GM19099 (cell line): ENCODE data around the gene HNRNPC.

Experiments used
- POLR2A ChIP-seq: IDR thresholded peaks from 3 replicates; pipeline ENCODE4 v1.6.1; 2011; ENCODE audit warnings: low read depth; ENCODE audit not compliant: insufficient read length; ENCODE audit errors: extremely low read depth

HNRNPC gene

DNA sequence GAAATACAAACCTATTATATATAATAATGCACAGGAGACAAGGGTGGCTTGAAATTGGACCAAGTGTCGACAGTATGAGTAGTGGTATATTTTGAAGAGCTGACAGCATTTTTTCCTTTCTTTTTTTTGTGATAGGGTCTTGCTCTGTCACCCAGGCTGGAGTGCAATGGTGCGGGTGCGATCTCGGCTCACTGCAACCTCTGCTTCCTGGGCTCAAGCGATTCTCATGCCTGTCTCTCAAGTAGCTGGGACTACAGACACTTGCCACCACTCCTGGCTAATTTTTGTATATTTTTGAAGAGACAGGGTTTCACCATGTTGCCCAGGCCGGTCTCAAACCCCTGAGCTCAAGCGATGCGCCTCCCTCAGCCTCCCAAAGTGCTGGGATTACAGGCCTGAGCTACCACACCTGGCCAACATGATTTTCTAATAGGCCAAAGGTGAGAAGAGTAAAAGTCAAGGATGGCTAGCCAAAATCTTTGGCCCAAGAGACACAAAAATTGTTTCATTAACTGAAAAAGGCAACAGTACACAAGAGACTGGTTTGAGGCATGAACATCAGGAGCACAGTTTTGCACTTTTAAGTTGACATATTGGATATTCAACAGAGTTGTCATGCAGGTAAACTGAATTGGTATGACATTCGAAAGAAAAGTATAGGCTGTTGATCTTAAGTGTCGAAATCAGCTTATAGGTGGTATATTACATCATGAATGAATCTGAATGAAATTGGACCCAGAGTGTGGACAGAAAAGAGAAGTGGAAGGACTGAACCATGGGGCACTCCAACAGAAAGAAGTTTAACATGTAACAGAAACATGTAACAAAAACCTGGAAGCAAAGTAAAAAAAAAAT is 12.5 kb downstream of the HNRNPC start:
- no peak for TF ChIP-seq POLR2A

DNA sequence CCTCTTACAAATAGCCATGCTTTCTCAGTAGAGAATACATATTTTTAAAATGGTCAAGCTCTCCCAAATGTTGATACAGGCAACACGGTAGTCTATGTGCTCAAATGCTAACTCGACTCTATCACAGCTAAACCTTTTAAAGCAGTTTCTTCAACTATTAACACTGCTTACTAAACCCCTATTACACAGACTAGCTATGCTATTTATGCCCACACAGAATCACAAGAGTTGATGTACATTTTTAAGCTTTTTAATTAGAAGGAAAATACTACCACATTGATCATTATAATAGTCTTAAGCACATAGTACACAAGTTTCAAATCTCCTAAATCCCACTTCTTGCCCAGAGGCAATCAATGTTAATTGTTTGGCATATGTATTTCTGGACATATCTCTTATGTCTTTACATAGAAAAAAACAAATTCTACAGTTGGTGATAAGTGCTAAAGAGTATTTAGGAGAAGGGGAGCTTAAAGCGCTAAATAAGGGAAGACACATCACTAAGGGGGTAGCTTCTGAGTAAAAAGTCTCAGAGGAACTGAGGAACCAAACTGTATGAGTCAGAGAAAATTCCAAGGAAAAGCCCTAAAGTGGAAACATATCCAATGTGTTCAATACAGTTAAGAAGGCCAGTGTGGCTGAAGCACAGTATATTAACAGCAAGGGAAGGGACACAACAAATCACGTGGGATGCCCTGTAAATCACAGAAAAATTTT is 13.7 kb downstream of the HNRNPC start:
- TF ChIP-seq POLR2A = no peak

DNA sequence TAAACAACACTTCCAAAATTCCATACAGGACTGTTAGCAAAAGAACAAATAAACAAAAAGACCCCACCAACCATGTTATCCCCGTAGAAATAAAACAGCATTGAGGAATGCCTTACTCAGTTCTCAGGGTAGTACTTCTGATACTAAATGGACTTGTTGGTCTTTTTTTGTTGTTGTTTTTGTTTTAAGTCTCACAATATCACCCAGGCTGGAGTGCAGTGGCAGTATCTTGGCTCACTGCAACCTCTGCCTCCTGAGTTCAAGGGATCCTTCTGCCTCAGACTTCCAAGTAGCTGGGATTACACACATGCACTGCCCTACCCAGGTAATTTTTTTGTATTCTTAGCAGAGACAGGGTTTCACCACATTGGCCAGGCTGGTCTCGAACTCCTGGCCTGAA is 17.1 kb downstream of the HNRNPC start:
- TF ChIP-seq POLR2A = no peak

DNA sequence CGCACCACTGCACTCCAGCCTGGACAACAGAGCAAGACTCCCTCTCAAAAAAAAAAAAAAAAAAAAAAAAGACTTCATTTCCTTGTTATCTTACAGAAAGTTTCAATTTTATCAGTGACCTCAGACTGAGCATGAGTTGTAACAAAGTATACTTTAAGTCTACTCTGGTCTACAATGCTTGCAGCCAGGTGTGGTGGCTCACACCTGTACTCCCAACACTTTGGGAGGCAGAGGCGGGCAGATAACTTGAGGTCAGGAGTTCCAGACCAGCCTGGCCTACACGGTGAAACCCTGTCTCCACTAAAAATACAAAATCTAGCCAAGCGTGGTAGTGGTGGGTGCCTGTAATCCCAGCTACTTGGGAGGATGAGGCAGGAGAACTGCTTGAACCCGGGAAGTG is 18.0 kb downstream of the HNRNPC start:
- no peak for TF ChIP-seq POLR2A

DNA sequence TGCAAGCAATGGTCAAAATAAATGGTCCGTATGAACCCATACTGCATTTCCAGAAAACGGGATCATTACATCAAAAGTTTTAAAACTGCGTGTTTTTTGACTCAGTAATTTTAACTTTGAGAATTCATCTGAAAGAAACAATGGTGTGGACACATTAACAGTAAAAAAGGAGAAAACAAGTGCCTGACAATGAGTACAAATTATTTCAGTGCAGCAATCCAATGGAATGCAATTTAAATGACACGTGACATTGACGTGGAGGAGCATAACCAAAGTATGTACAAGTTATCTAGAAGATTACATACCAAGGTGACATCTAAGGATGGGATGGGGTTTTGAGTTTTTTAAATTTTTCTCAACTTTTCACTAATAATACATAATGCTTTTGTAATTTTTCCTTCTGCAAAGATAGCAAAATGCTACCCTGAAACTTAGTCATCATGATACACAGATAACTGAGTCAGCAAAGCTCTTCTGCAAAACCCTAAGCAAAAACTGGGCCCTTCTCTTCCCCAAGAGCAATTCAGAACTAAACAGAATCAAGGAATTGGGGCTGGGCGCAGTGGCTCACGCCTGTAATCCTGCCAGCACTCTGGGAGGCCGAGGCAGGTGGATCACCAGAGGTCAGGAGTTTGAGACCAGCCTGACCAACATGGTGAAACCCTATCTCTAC is 20.4 kb downstream of the HNRNPC start:
- no peak for TF ChIP-seq POLR2A

DNA sequence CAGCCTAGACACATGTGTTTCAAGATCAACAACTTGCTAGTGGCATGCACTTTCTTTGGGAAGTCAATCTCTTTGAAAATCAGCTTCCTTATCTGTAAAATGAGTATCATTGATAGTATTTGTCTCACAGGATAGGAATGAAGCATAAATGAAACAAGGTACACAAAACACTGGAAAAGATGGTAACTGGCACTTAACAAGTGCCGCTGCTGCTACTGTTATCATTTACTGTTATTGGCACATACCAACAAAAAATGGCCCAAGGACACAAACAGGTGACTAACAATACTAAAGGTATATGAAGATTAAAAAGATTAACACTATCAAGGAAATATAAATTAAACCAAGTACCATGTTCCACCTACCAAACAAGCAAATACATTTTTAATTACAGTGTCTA is 20.9 kb downstream of the HNRNPC start:
- no peak for TF ChIP-seq POLR2A

DNA sequence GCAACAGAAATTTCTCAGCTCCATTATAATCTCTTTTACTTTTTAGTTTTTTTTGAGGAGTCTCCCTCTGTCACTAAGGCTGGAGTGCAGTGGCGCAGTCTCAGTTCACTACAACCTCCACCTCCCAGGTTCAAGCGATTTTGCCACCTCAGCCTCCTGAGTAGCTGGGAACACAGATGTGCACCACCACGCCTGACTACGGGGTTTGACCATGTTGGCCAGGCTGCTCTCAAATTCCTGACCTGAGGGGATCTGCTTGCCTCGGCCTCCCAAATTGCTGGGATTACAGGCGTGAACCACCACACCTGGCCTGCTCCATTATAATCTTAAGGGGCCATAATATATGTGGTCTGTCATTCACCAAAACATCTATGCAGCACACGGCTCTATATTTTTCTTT is 23.4 kb downstream of the HNRNPC start:
- TF ChIP-seq POLR2A = no peak

DNA sequence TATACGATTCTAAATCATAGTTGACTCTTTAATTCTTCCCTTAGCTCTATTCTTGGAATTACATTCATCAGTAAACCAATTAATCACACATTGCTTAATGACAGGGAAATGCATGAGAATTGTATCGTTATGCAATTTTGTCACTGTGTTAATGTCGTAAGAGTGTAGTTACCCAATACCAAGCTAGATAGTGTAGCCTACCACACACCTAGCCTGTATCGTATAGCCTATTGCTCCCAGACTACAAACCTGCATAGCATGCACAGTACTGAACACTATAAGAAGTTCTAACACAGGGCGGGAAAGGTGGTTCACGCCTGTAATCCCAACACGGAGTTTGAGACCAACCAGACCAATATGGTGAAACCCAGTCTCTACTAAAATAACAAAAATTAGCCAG is 24.7 kb downstream of the HNRNPC start:
- TF ChIP-seq POLR2A = peak; percentile 19

DNA sequence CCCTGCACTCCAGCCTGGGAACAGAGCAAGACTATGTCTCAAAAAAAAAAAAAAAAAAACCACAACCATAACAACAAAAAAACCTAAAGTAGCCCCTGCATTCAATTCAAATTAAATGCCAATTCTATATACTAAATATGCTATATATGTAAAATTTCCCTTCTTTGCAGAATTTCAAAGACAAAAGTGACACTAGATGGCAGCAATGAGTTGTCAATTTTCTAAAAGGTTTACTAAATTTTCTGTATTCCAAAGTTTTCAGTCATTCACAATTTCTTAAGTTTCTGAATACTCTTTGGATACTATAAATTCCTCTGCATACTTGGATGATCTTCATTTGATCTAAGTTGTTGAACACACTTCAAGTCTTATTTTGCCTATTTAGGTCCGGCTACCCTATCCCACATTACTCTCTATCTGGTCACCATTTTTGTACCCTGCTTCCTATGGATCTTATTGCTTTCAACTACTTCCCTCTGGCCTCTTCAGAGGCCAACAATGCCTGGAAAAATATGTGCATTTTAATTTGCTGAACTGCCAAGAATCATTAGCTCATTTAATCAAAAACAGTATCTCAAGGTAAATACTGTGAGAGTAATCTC is 27.9 kb downstream of the HNRNPC start:
- no peak for TF ChIP-seq POLR2A

DNA sequence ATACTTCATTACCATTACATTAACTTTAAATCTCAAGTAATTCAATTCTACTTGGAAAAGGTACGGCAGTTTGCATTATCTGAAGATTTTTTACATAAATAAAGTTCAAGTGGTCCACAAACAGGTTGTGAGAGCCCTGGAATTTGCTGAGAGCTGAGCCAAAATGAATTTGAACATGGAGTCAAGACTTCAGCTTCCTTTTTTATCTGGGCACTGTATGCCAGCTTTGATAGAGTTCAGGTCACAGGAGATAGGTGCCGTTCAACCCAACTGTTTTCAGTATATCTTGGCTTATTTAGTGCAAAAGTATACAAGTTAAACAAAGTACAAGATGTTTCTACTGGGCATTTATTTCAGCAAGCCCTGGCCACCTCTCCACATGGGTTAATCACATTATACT is 28.8 kb downstream of the HNRNPC start:
- no peak for TF ChIP-seq POLR2A

DNA sequence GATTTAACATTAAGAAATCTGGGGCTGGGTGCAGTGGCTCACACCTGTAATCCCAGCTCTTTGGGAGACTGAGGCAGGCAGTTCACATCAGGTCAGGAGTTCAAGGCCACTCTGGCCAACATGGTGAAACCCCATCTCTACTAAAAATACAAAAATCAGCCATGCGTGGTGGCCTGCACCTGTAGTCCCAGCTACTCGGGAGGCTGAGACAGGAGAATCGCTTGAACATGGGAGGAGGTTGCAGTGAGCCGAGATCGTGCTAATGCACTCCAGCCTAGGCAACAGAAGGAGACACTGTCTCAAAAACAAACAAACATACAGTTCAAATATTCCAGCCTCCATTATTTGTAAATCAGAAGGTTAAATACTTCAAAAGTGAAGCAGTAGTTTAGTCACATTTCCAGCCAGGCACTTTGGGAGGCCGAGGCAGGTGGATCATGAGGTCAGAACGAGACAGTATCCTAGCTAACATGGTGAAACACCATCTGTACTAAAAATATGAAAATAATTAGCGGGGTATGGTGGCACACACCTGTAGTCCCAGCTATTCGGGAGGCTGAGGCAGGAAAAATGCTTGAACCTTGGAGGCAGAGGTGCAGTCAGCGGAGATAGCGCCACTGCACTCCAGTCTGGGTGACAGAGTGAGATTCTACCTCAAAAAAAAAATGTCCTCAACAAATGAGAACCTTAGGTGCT is 30.3 kb downstream of the HNRNPC start:
- TF ChIP-seq POLR2A = peak; percentile 9

DNA sequence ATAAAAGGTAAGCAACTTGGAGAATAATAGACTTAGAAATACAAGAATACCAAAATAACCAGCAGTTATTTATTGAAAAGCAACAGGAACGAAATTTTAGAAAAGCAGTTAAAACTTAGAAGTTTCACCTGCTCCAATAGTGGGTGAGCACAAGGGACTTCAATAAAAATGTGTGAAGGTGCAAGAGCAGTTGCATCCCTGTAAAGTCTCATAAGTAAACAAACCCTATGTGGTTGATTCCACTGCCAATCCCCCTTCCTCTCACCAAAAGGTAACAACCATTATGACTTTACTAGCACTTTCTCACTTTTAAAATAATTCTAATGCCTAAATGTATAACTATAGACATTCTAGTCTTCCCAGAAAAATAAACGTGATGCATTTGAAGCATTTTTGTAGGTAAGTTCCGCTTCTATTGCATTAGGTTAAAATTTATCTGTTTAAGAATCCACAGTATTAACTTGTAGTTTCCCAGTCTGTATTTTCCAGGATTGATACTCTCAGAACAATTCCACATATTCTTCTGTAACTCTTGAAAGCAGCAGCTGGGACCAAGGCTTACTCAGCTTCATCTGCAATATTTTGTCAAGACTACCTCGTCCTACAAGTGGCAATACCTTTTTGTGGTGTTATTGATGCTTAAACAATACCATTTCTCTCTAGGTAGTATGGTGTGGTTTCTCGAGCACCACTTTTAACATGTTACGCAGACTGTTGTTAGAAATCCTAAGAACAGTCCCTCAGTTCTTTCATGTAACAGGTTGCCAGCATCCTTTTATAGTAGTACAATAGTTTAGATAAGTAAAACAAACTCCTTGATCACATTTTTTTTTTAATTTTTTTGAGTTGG is 32.1 kb downstream of the HNRNPC start:
- TF ChIP-seq POLR2A = no peak

DNA sequence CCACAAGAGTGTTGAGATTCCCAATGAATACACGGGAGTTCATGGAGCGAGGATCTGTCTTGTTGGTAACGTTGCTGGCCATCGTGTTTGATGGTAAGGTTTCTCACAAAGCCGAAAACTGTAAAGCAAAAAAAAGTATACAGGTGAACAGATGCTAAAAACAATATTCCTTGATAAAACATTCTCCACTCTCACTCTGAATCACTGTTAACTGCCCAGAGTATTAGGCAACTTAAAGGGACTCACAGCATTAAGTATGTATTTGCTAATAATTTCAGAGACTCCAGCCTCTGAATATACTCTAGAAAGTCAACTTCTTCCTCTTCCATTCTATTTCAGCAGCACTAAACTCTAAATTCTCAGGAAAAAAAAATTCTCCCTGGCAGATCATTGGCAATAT is 35.1 kb downstream of the HNRNPC start:
- no peak for TF ChIP-seq POLR2A
